HCT116 (cell line): Measurements from ENCODE around the gene EVC.

Source experiments
- EZH2phosphoT487 ChIP-seq: fragments of 200-600 bp; IDR thresholded peaks from 2 replicates; pipeline ENCODE4 v1.6.1; 2018; ENCODE audit warnings: antibody characterized with exemption, borderline replicate concordance
- POLR2A ChIP-seq: IDR thresholded peaks from 2 replicates; pipeline ENCODE4 v1.7.0; 2011; ENCODE audit warnings: borderline replicate concordance; ENCODE audit not compliant: insufficient read depth, insufficient read length; ENCODE audit errors: extremely low read depth
- POLR2AphosphoS5 ChIP-seq: IDR thresholded peaks from 2 replicates; pipeline ENCODE4 v1.6.1; 2011; ENCODE audit warnings: mild to moderate bottlenecking, low read depth, low read length, moderate library complexity
- TF ChIP-seq, protein P1 (sequence below), 3 experiments: fragments of 200-600 bp in 1 of 3; sonication (generic) in 1 of 3; IDR thresholded peaks in 2 of 3; conservative IDR thresholded peaks in 1 of 3; 2 replicates each; pipeline ENCODE4 v1.5.1; 2012 to 2017; ENCODE audit warnings: low read depth in 2 of 3, low read length in 2 of 3, antibody characterized with exemption in 1 of 3, borderline replicate concordance in 1 of 3, control low read depth in 1 of 3, mild to moderate bottlenecking in 1 of 3, mixed read lengths in 1 of 3, mixed run types in 1 of 3, moderate library complexity in 1 of 3; ENCODE audit not compliant: insufficient read depth in 1 of 3

DNA sequence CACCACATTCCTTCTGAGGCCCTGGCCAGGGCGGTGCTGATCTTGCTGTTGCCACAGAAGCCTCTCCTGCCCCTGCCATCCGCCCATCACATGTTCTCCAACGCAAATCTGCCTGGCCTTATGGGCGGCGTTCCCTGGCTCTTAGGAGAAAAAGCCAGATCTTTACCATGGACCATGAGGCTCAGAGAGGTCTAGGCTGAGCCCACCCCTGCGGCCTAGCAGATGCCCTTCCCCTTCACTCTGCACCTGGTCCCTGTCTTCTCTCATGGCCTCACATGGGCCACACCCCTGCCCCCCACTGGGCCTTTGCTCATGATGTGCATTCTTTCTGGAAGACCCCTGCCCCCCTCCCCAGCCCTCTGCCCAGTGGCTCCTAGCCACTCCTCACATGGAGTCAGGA is 103.4 kb downstream of the EVC start:
- TF ChIP-seq POLR2AphosphoS5 (no peak), POLR2A (no peak), EZH2phosphoT487 (no peak)
- TF ChIP-seq, protein P1, sequence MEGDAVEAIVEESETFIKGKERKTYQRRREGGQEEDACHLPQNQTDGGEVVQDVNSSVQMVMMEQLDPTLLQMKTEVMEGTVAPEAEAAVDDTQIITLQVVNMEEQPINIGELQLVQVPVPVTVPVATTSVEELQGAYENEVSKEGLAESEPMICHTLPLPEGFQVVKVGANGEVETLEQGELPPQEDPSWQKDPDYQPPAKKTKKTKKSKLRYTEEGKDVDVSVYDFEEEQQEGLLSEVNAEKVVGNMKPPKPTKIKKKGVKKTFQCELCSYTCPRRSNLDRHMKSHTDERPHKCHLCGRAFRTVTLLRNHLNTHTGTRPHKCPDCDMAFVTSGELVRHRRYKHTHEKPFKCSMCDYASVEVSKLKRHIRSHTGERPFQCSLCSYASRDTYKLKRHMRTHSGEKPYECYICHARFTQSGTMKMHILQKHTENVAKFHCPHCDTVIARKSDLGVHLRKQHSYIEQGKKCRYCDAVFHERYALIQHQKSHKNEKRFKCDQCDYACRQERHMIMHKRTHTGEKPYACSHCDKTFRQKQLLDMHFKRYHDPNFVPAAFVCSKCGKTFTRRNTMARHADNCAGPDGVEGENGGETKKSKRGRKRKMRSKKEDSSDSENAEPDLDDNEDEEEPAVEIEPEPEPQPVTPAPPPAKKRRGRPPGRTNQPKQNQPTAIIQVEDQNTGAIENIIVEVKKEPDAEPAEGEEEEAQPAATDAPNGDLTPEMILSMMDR (IDR thresholded peaks at IDR 0.05 in 2 of 3, conservative IDR thresholded peaks at IDR 0.05 in 1 of 3; ENCODE audit: borderline replicate concordance in 1 of 3, insufficient read depth in 1 of 3, low read depth in 2 of 3, low read length in 2 of 3), result no peak
